K562 (cell line): ENCODE results near the gene UBE2D2.

Source experiments
- FOXK1 ChIP-seq: sonication (generic); formaldehyde crosslinking; IDR thresholded peaks from 2 replicates; pipeline ENCODE4 v1.8.0; 2022; ENCODE audit warnings: missing genetic modification reagents, mild to moderate bottlenecking, borderline replicate concordance
- MTA1 ChIP-seq: fragments of 450-650 bp; IDR thresholded peaks from 2 replicates; pipeline ENCODE4 v1.6.1; 2017; ENCODE audit warnings: borderline replicate concordance
- POLR2A ChIP-seq: fragments of 450-650 bp; conservative IDR thresholded peaks from 2 replicates; pipeline ENCODE4 v1.6.1; 2016
- RBM39 ChIP-seq: fragments of 200-400 bp; formaldehyde crosslinking; optimal IDR thresholded peaks from 2 replicates; pipeline ENCODE3; 2018; ENCODE audit warnings: low read depth, low read length
- SP1 ChIP-seq: sonication (generic); formaldehyde crosslinking; IDR thresholded peaks from 2 replicates; pipeline ENCODE4 v1.8.1; 2022; ENCODE audit warnings: mild to moderate bottlenecking, missing genetic modification reagents

- TF ChIP-seq RBM39 (no peak), SP1 (no peak), MTA1 (no peak), FOXK1 (CRISPR knock-in tag) (no peak), POLR2A (no peak)
Observed at GRCh38 chr5:139647506-139648204, 86.5 kb downstream of the UBE2D2 start.
